Measurements from ENCODE around the gene MYO18B. TPM values are rescaled to one million over a fixed set of nuclear protein-coding genes. Genes with fewer than 3 reads are reported as not detected.

MYO18B gene
- total RNA-seq, 1 experiment from 2014 or later = 0.07 TPM

GRCh38 chr22:25753252-25753651, 11.3 kb downstream of the MYO18B start:
- TF ChIP-seq CTCF (IDR thresholded peaks at IDR 0.05; ENCODE audit: insufficient read depth in 1 of 2, low read depth in 1 of 2, low read length in 1 of 2, severe bottlenecking in 1 of 2, unreplicated experiment in 1 of 2) = no peak
- no peaks in the 10 kb centered on the region for H3K27me3 Mint-ChIP-seq (ENCODE audit: insufficient read depth, unreplicated experiment)
- H3K4me3 Mint-ChIP-seq (ENCODE audit: unreplicated experiment) = no peak overlapping the region
- H3K9me3 Mint-ChIP-seq (ENCODE audit: unreplicated experiment) = no peaks in the 10 kb centered on the region
- no peaks in the 10 kb centered on the region for H3K36me3 Mint-ChIP-seq (ENCODE audit: insufficient read depth, unreplicated experiment)
- no peaks in the 10 kb centered on the region for H3K27me3 ChIP-seq (replicated peaks; ENCODE audit: control insufficient read depth, insufficient read depth, low read length)
- peaks cover 6% of the 10 kb centered on the region for H3K4me1 Mint-ChIP-seq (ENCODE audit: low read depth, unreplicated experiment)
- no peak for DNase-seq
- no peaks in the 10 kb centered on the region for H3K36me3 ChIP-seq (ENCODE audit: control insufficient read depth, insufficient read depth, low read length)
- intact Hi-C loops (cut with micrococcal nuclease; ENCODE audit: unreplicated experiment) = no loop called here
- no peaks in the 10 kb centered on the region for H3K9me3 ChIP-seq
- H3K27ac Mint-ChIP-seq (ENCODE audit: unreplicated experiment) = no peak overlapping the region
- H3K4me1 ChIP-seq = peaks cover 3% of the 10 kb centered on the region; the same call in 1 of the 2 replicates
- POLR2A ChIA-PET = no interaction called here
- BruUV-seq (replicated peaks) = no TSS peak
- CTCF ChIA-PET = no interaction called here
- H3K4me3 ChIP-seq (ENCODE audit: low read depth, low read length) = no peak overlapping the region

GRCh38 chr22:25754527-25755202, 12.7 kb downstream of the MYO18B start:
- CTCF ChIA-PET = no interaction called here
- H3K9me3 ChIP-seq = no peaks in the 10 kb centered on the region
- H3K4me3 Mint-ChIP-seq (ENCODE audit: unreplicated experiment) = no peak overlapping the region
- H3K27ac Mint-ChIP-seq (ENCODE audit: unreplicated experiment) = no peak overlapping the region
- DNase-seq = no peak
- no peaks in the 10 kb centered on the region for H3K36me3 ChIP-seq (ENCODE audit: control insufficient read depth, insufficient read depth, low read length)
- intact Hi-C loops (cut with micrococcal nuclease; ENCODE audit: unreplicated experiment) = no loop called here
- H3K36me3 Mint-ChIP-seq (ENCODE audit: insufficient read depth, unreplicated experiment) = no peaks in the 10 kb centered on the region
- no peaks in the 10 kb centered on the region for H3K27me3 ChIP-seq (replicated peaks; ENCODE audit: control insufficient read depth, insufficient read depth, low read length)
- no peaks in the 10 kb centered on the region for H3K9me3 Mint-ChIP-seq (ENCODE audit: unreplicated experiment)
- BruUV-seq (replicated peaks) = no TSS peak
- no peaks in the 10 kb centered on the region for H3K27me3 Mint-ChIP-seq (ENCODE audit: insufficient read depth, unreplicated experiment)
- no peak for TF ChIP-seq CTCF (IDR thresholded peaks at IDR 0.05; ENCODE audit: insufficient read depth in 1 of 2, low read depth in 1 of 2, low read length in 1 of 2, severe bottlenecking in 1 of 2, unreplicated experiment in 1 of 2)
- POLR2A ChIA-PET = no interaction called here
- H3K4me3 ChIP-seq (ENCODE audit: low read depth, low read length) = no peak overlapping the region
- no peaks in the 10 kb centered on the region for H3K4me1 ChIP-seq
- no peaks in the 10 kb centered on the region for H3K4me1 Mint-ChIP-seq (ENCODE audit: low read depth, unreplicated experiment)

GRCh38 chr22:25757686-25758085, 15.7 kb downstream of the MYO18B start:
- no peaks in the 10 kb centered on the region for H3K36me3 ChIP-seq (ENCODE audit: control insufficient read depth, insufficient read depth, low read length)
- H3K36me3 Mint-ChIP-seq (ENCODE audit: insufficient read depth, unreplicated experiment) = peaks cover 5% of the 10 kb centered on the region
- no peaks in the 10 kb centered on the region for H3K27me3 ChIP-seq (replicated peaks; ENCODE audit: control insufficient read depth, insufficient read depth, low read length)
- no peaks in the 10 kb centered on the region for H3K27me3 Mint-ChIP-seq (ENCODE audit: insufficient read depth, unreplicated experiment)
- no peak overlapping the region for H3K4me3 Mint-ChIP-seq (ENCODE audit: unreplicated experiment)
- no peak for DNase-seq
- H3K9me3 Mint-ChIP-seq (ENCODE audit: unreplicated experiment) = peaks cover 9% of the 10 kb centered on the region
- intact Hi-C loops (cut with micrococcal nuclease; ENCODE audit: unreplicated experiment) = no loop called here
- no peaks in the 10 kb centered on the region for H3K9me3 ChIP-seq
- BruUV-seq (replicated peaks) = no TSS peak
- H3K4me3 ChIP-seq (ENCODE audit: low read depth, low read length) = no peak overlapping the region
- no peak overlapping the region for H3K27ac Mint-ChIP-seq (ENCODE audit: unreplicated experiment)
- ChIA-PET CTCF (no interaction called here), POLR2A (no interaction called here)
- H3K4me1 Mint-ChIP-seq (ENCODE audit: low read depth, unreplicated experiment) = peaks cover 8% of the 10 kb centered on the region
- no peak for TF ChIP-seq CTCF (IDR thresholded peaks at IDR 0.05; ENCODE audit: insufficient read depth in 1 of 2, low read depth in 1 of 2, low read length in 1 of 2, severe bottlenecking in 1 of 2, unreplicated experiment in 1 of 2)
- peaks cover 24% of the 10 kb centered on the region for H3K4me1 ChIP-seq
